Measurements from ENCODE around the gene SAP30L. TPM values are rescaled to one million over a fixed set of nuclear protein-coding genes. Genes with fewer than 3 reads are reported as not detected.

SAP30L gene
- total and polyA plus RNA-seq, 8 donors = 12.4 to 22.1 (median 13.8) TPM

- no peak for FAIRE-seq
- Histone ChIP-seq H3K9me3 (no peaks in the 10 kb centered on the region), H3K4me3 (no peak overlapping the region), H3K27ac (no peak overlapping the region), H3K27me3 (no peaks in the 10 kb centered on the region), H3K36me3 (no peaks in the 10 kb centered on the region), H3K4me1 (peaks cover 3 to 4% (median 3%) of the 10 kb centered on the region in 3 donors)
- no peak for TF ChIP-seq CTCF (IDR thresholded peaks at IDR 0.05)
- intact Hi-C loops (cut with DNase I) = loop anchor here in 2 of 3 donors (5.0 to 10.0 kb wide), 2 partner anchors 207 to 329 kb away; partner anchors contain the start of gene GALNT10 (in 2 of the 2)
- 58 to 71% methylated on average over 5 of the region's 5 CpGs for whole genome bisulfite sequencing, 2 donors
- no peak for DNase-seq
- no peak for ATAC-seq
Measured at GRCh38 chr5:154401355-154401754, 44.4 kb upstream of the SAP30L start.

DNA sequence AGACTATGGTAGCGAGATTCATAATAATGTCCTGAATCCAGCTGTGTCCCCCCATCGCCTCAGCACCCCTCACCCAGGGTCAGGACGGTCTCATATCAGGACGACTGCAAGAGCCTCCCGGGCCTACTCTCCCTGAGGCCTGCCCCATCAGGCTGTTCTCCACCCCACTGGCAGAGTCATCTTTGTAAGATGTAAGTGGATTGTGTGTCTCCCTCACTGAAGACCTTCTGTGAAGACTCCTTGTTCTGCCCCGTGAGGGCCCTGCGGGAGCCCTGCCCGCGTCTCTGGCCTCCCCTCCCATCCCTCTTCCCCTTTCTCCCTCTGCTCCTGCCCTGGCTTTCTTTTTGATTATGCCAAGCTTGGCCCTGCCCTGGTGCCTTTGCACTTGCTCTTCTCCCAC lies 43.9 kb upstream of the SAP30L start:
- ATAC-seq = no peak
- intact Hi-C loops (cut with DNase I) = loop anchor here in 2 of 3 donors (5.0 to 10.0 kb wide), 2 partner anchors 207 to 330 kb away; partner anchors contain the start of gene GALNT10 (in 2 of the 2)
- DNase-seq = no peak

GRCh38 chr5:154402611-154403010 lies 43.2 kb upstream of the SAP30L start:
- WGBS, 2 donors = 87 to 92% methylated on average over 10 of the region's 10 CpGs
- H3K9me3 ChIP-seq = no peaks in the 10 kb centered on the region
- FAIRE-seq (no peak), ATAC-seq (no peak), DNase-seq (no peak)
- H3K27ac ChIP-seq = no peak overlapping the region
- no peaks in the 10 kb centered on the region for H3K36me3 ChIP-seq
- intact Hi-C loops (cut with DNase I) = loop anchor here in 2 of 3 donors (5.0 to 10.0 kb wide), 2 partner anchors 208 to 330 kb away; partner anchors contain the start of gene GALNT10 (in 2 of the 2)
- no peaks in the 10 kb centered on the region for H3K27me3 ChIP-seq
- no peak for TF ChIP-seq CTCF (IDR thresholded peaks at IDR 0.05)
- H3K4me1 ChIP-seq = peaks cover 0 to 3% (median under 1%) of the 10 kb centered on the region in 3 donors
- no peak overlapping the region for H3K4me3 ChIP-seq

More for the DNA sequence above, 43.9 kb upstream of the SAP30L start:
- Histone ChIP-seq H3K4me3 (no peak overlapping the region), H3K4me1 (peaks cover 3 to 4% (median 3%) of the 10 kb centered on the region in 3 donors), H3K36me3 (no peaks in the 10 kb centered on the region), H3K9me3 (no peaks in the 10 kb centered on the region), H3K27me3 (no peaks in the 10 kb centered on the region), H3K27ac (no peak overlapping the region)
- no peak for TF ChIP-seq CTCF (IDR thresholded peaks at IDR 0.05)
- no peak for FAIRE-seq
- 93 to 96% methylated on average over 9 of the region's 9 CpGs for WGBS, 2 donors

- intact Hi-C loops (cut with DNase I) = loop anchor here in 2 of 3 donors (5.0 to 10.0 kb wide), 2 partner anchors 208 to 331 kb away; partner anchors contain the start of gene GALNT10 (in 2 of the 2)
- WGBS, 2 donors = 96 to 98% methylated on average over 4 of the region's 4 CpGs
- ATAC-seq (no peak), DNase-seq (no peak), FAIRE-seq (no peak)
- Histone ChIP-seq H3K27ac (no peak overlapping the region), H3K4me3 (no peak overlapping the region), H3K9me3 (no peaks in the 10 kb centered on the region), H3K27me3 (no peaks in the 10 kb centered on the region), H3K36me3 (no peaks in the 10 kb centered on the region), H3K4me1 (peaks cover 0 to 3% (median 0%) of the 10 kb centered on the region in 3 donors)
- no peak for TF ChIP-seq CTCF (IDR thresholded peaks at IDR 0.05)
Measured at GRCh38 chr5:154403234-154403633, 42.6 kb upstream of the SAP30L start.

DNA sequence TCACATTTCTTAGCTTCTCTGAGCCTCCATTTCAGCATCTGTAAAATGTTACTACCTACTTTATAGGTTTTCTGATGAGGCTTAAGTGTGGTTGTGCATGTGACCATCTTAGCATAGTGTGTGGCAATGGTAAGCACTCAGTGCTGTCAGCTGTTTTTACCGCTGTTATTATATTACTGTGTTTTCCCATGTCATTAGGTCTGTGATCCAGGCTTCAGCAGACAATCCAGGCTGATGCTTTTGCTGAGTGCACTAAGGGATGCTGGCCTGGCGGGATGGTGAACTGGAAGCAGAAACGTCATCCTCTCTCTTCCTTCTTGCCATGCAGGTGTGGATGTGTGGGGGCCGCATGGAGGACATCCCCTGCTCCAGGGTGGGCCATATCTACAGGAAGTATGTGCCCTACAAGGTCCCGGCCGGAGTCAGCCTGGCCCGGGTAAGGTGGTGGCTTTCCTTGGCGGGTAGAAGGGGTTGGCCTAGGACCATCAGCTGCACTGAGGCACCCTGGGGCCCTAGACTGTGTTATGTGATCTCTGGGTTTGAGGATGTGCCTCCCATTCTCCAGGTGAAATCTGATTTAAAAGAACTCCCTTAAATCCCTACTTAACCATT lies 41.9 kb upstream of the SAP30L start:
- 87 to 88% methylated on average over 8 of the region's 8 CpGs for WGBS, 2 donors
- intact Hi-C loops (cut with DNase I) = loop anchor here in 2 of 3 donors (2.0 to 10.0 kb wide), 3 partner anchors 209 to 332 kb away; partner anchors contain the start of gene GALNT10 (in 2 of the 2)
- Histone ChIP-seq H3K4me3 (no peak overlapping the region), H3K9me3 (no peaks in the 10 kb centered on the region), H3K27me3 (no peaks in the 10 kb centered on the region), H3K27ac (no peak overlapping the region), H3K36me3 (no peaks in the 10 kb centered on the region), H3K4me1 (peaks cover 0 to 3% (median 0%) of the 10 kb centered on the region in 3 donors)
- no peak for TF ChIP-seq CTCF (IDR thresholded peaks at IDR 0.05)
- FAIRE-seq (no peak), DNase-seq (no peak), ATAC-seq (no peak)
